WI38 (cell line): ENCODE results near the gene AIMP1.

ENCODE experiments used
- H3K4me3 ChIP-seq: 2 replicates; pipeline ENCODE4 v1.5.1; 2011; ENCODE audit warnings: low read depth, mild to moderate bottlenecking, control low read depth, low read length
- CTCF ChIP-seq: IDR thresholded peaks from 2 replicates; pipeline ENCODE4 v1.5.1; 2012; ENCODE audit warnings: low read depth, mild to moderate bottlenecking, control low read depth, low read length

Gene AIMP1

DNA sequence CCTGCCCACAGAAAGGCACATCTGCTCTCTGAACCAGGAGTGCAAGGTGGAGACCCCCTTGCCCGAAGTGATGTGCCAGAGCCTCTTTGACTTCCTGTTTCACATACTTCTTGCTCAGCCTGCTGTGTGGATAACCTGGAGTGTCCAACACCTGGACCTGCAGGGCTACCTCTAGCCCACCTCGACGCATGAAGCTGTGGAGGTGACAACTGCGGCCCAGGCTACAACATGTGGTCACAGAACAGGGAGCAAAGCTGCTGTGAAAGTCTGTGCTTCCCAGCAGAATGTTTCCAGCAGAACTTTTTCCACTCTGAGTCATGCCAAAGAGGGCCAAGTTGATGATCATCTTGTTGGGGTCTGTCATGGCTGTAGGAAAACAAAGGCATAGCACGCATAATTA is 50.7 kb downstream of the AIMP1 start:
- H3K4me3 ChIP-seq: no peak overlapping the region
- TF ChIP-seq CTCF: no peak

DNA sequence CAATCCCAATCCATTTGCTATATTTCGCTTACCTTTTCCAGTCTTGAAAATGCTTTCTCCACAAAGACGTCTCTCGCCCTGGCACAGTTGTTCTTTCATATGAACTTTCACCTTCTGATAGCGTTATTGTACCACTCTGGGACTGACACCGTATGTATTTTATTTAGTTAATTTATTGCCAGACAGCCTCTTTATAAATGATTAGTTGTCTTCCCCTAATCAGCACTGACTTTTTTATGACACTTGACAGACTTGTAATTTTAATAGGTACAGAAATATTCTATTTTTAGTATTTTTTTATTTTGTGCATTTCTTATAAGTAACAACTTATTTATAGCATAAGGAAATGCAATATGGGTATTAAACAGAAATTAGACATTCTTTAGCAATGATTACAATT is 52.3 kb downstream of the AIMP1 start, which contains the start of gene GIMD1:
Gene GIMD1 (minus strand): TSS at position 101 of the 400 bp plus-strand sequence. CDS start 1,343 bp downstream, outside the sequence.
- no peak for TF ChIP-seq CTCF
- no peak within 1 kb of the TSS for H3K4me3 ChIP-seq

DNA sequence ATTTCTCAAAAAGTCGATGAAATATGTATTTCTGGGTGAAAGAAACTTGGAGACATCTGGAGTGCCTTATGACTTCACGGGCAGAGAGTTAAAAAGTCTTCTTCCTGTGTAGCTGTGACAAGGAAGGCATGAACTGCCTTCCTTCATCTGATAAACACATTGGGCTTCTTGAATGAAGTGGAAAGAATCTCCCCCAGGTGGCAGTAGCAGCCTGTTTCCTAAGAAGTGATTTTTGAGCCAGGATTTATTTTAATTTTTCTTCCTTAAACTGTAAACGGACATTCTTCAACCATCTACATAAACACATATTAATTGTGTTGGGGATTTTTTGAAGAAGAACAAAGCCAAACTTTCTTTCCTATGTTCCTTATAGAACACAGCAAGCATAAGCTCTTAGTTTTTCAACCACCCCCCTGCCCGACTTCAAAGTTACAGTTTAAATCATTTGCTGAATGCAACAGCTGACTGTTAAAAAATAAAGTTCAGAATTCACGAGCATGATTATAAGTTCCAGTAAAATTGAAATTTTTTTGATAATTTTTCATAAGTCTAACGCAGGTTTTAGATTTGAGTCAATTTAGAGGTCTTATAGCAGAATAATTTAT is 53.2 kb downstream of the AIMP1 start:
- peak; percentile 54 for TF ChIP-seq CTCF

DNA sequence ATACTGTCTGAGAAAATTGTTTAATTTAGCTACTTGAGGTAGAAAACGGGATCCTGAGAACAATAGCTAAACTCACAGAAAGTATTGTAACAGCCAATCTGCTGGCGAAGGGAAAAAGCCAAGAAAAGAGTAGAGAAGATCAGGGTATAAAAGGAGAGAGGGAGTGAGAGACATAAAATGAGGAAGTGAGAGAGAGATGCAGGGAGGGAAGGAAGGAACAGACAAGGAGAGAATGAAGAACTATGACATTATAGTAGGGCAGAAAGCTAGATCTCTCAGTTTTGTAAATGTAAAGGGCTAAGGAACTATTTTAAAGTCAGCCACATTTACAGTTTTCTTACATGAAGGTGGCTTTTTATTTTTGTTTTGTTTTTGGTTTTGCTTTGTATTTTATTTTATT is 53.9 kb downstream of the AIMP1 start:
- no peak for TF ChIP-seq CTCF
- no peak overlapping the region for H3K4me3 ChIP-seq

More for the DNA sequence above, 53.2 kb downstream of the AIMP1 start:
- no peak overlapping the region for H3K4me3 ChIP-seq

DNA sequence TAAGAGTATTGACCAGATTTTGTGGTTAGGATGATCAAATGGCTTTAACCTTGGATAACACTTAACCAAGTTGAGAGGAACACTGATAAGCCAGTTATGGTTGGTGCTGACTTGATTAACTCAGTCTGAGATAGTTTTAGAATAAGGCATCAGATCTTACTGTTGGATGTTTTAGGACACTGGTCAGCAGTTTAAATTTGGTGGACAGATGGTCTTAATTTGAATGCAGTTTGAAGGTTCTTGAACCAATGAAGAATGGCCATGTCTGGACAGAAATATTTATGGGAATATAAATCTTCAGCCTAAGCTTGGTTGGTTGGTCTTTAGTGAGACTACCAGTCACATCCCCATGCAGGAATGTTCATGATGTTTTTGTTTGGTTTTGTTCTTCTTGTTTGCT is 54.8 kb downstream of the AIMP1 start:
- no peak overlapping the region for H3K4me3 ChIP-seq
- no peak for TF ChIP-seq CTCF

GRCh38 chr4:106373026-106373425 is 56.7 kb downstream of the AIMP1 start:
- no peak overlapping the region for H3K4me3 ChIP-seq
- no peak for TF ChIP-seq CTCF

DNA sequence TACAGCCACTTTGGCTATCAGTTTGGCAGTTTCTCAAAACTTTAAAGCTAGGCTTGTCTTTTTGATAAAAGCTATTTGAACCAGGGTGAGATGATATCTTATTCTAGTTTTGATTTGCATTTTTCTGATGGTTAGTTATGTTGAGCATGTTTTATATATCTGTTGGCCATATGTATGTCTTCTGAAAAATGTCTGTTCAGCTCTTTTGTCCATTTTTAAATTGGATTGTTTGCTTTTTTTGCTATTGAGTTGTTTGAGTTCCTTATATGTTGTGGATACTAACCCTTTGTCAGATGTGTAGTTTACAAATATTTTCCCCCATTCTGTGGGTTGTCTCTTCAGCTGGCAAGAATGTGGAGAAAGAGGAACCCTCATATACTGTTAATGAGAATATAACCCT is 63.8 kb downstream of the AIMP1 start:
- H3K4me3 ChIP-seq: no peak overlapping the region
- TF ChIP-seq CTCF: no peak
